GM23338 (cell line): ENCODE measurements around the gene TGFBR1. TPM values are rescaled to one million over a fixed set of nuclear protein-coding genes. Genes with fewer than 3 reads are reported as not detected.

Source experiments
- ATAC-seq: fragments of 200-7000 bp; cut with Tn5 transposase; 3 replicates; pipeline ENCODE4 v1.9.1; 2020
- DNase-seq: peaks from one replicate; pipeline ENCODE4 v3.0.0-alpha.2; 2015; ENCODE audit warnings: low spot score
- H2AFZ ChIP-seq: fragments of 200-600 bp; sonication (generic); 2 replicates; pipeline ENCODE4 v1.8.0; 2016; ENCODE audit warnings: antibody characterized with exemption, mild to moderate bottlenecking, moderate library complexity
- H3F3A ChIP-seq: fragments of 200-600 bp; sonication (generic); replicated peaks from 2 replicates; pipeline ENCODE4 v1.8.0; 2017; ENCODE audit warnings: antibody characterized with exemption, mixed run types, low read depth
- H3K27ac ChIP-seq: fragments of 200-600 bp; sonication (generic); 2 replicates; pipeline ENCODE4 v1.6.1; 2016; ENCODE audit warnings: low read depth
- H3K27me3 ChIP-seq: fragments of 200-600 bp; sonication (generic); 2 replicates; pipeline ENCODE4 v1.8.0; 2016; ENCODE audit warnings: mild to moderate bottlenecking, mixed run types, moderate library complexity; ENCODE audit not compliant: insufficient read depth
- H3K36me3 ChIP-seq: fragments of 200-600 bp; sonication (generic); 2 replicates; pipeline ENCODE4 v1.8.0; 2016; ENCODE audit warnings: mild to moderate bottlenecking; ENCODE audit not compliant: insufficient read depth
- H3K4me1 ChIP-seq: fragments of 200-600 bp; sonication (generic); 2 replicates; pipeline ENCODE4 v1.8.0; 2016; ENCODE audit warnings: mild to moderate bottlenecking, moderate library complexity; ENCODE audit not compliant: insufficient read depth
- H3K4me2 ChIP-seq: fragments of 200-600 bp; sonication (generic); 2 replicates; pipeline ENCODE4 v1.7.1; 2017; ENCODE audit warnings: mixed run types
- H3K4me3 ChIP-seq: fragments of 200-600 bp; sonication (generic); 2 replicates; pipeline ENCODE4 v1.6.1; 2016; ENCODE audit warnings: mixed run types
- H3K79me2 ChIP-seq: fragments of 200-600 bp; sonication (generic); replicated peaks from 2 replicates; pipeline ENCODE4 v1.8.0; 2017; ENCODE audit warnings: mild to moderate bottlenecking; ENCODE audit not compliant: insufficient read depth
- H3K9me2 ChIP-seq: fragments of 200-600 bp; sonication (generic); 2 replicates; pipeline ENCODE4 v1.8.0; 2017; ENCODE audit not compliant: insufficient read depth
- H4K20me1 ChIP-seq: fragments of 200-600 bp; sonication (generic); replicated peaks from 2 replicates; pipeline ENCODE4 v1.8.0; 2017; ENCODE audit warnings: mild to moderate bottlenecking; ENCODE audit not compliant: insufficient read depth
- H3K27ac Mint-ChIP-seq: 2 replicates; pipeline ENCODE4 v1.8.0; 2020; ENCODE audit warnings: inconsistent platforms, mild to moderate bottlenecking, moderate library complexity, mixed read lengths
- H3K27me3 Mint-ChIP-seq: 3 replicates; pipeline ENCODE4 v1.8.0; 2022; ENCODE audit warnings: low read depth, mild to moderate bottlenecking, moderate library complexity, mixed read lengths, inconsistent platforms; ENCODE audit not compliant: insufficient read depth, poor library complexity
- H3K36me3 Mint-ChIP-seq: 3 replicates; pipeline ENCODE4 v1.8.0; 2021; ENCODE audit warnings: low read depth, mild to moderate bottlenecking, inconsistent platforms, moderate library complexity, mixed read lengths
- H3K4me1 Mint-ChIP-seq: 3 replicates; pipeline ENCODE4 v1.8.0; 2020; ENCODE audit warnings: mild to moderate bottlenecking, inconsistent platforms, mixed read lengths
- H3K4me3 Mint-ChIP-seq: 3 replicates; pipeline ENCODE4 v1.8.0; 2021; ENCODE audit warnings: moderate library complexity, mild to moderate bottlenecking, inconsistent platforms, mixed read lengths
- H3K9me3 Mint-ChIP-seq: 3 replicates; pipeline ENCODE4 v1.8.0; 2020; ENCODE audit warnings: moderate library complexity, mild to moderate bottlenecking, inconsistent platforms, mixed read lengths
- JUNB ChIP-seq: IDR thresholded peaks from one replicate; pipeline ENCODE4 v1.6.1; 2016; ENCODE audit warnings: antibody characterized with exemption; ENCODE audit not compliant: unreplicated experiment
- ZNF462 ChIP-seq: fragments of 250-450 bp; sonication (Bioruptor Pico); IDR thresholded peaks from 2 replicates; pipeline ENCODE4 v1.5.0; 2020; ENCODE audit warnings: mild to moderate bottlenecking, moderate library complexity
- polyA plus RNA-seq: library from polyadenylated mRNA; unstranded; fragments of >200 nt; fragmentation: Nextera tagmentation; extraction: Ambion mirVana; gene quantifications from 2 replicates; pipeline ENCODE4 v1.2.1, GENCODE V29; 2016
- total RNA-seq: library from RNA; depleted of rRNA; stranded (reverse); fragments of >200 nt; shearing (Covaris generic); gene quantifications from 2 replicates; pipeline ENCODE4 v1.2.3, GENCODE V29; 2014

The TGFBR1 gene
- total and polyA plus RNA-seq, 2 experiments from 2014 or later: 9.3 to 40.2 TPM

DNA sequence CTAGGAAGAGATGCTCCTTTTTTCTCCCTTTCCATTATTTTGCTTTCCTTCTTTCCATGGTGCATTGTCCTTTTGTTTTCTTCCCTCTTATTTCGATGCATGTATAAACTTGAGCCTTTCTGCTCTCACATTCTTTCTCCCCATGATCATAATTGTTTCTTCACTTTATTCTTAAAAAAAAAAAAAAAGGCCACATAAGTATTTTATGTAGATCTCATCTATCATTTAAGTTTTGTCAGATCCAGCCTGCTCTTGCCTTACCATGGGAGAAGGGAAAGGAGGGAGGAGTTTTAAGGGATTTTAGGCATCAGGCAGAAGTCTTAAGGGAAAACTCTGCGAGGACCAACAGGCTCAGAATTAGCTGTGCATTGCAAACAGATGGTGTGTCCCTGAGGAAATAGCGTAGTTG lies 11.1 kb downstream of the TGFBR1 start:
- Mint-ChIP-seq H3K27me3 (no peaks in the 10 kb centered on the region), H3K4me3 (no peak overlapping the region), H3K4me1 (peaks cover 63% of the 10 kb centered on the region), H3K27ac (no peak overlapping the region), H3K36me3 (no peaks in the 10 kb centered on the region), H3K9me3 (no peaks in the 10 kb centered on the region; the same call in 2 of the 3 replicates)
- H3K4me3 ChIP-seq: no peak overlapping the region
- H3K27ac ChIP-seq: no peak overlapping the region
- peaks cover 43% of the 10 kb centered on the region for H4K20me1 ChIP-seq
- H3F3A ChIP-seq: no peaks in the 10 kb centered on the region
- no peaks in the 10 kb centered on the region for H3K27me3 ChIP-seq
- peak overlapping the region; percentile 21; the same call in 1 of the 2 replicates for H3K4me2 ChIP-seq
- H3K9me2 ChIP-seq: no peaks in the 10 kb centered on the region
- no peaks in the 10 kb centered on the region for H3K36me3 ChIP-seq
- DNase-seq: peak; percentile 33
- no peak for TF ChIP-seq JUNB
- ATAC-seq: peak; percentile 61
- peaks cover 100% of the 10 kb centered on the region for H3K79me2 ChIP-seq
- no peak overlapping the region for H2AFZ ChIP-seq
- H3K4me1 ChIP-seq: peaks cover 58% of the 10 kb centered on the region

GRCh38 chr9:99118782-99119466 lies 14.0 kb downstream of the TGFBR1 start:
- H3K36me3 ChIP-seq: no peaks in the 10 kb centered on the region
- DNase-seq: no peak
- Mint-ChIP-seq H3K27me3 (no peaks in the 10 kb centered on the region), H3K36me3 (no peaks in the 10 kb centered on the region), H3K4me3 (no peak overlapping the region), H3K4me1 (peaks cover 53% of the 10 kb centered on the region), H3K27ac (peak overlapping the region; percentile 41), H3K9me3 (no peaks in the 10 kb centered on the region)
- no peaks in the 10 kb centered on the region for H3K9me2 ChIP-seq
- no peaks in the 10 kb centered on the region for H3F3A ChIP-seq
- H3K4me2 ChIP-seq: no peak overlapping the region
- H3K27me3 ChIP-seq: no peaks in the 10 kb centered on the region
- no peak overlapping the region for H3K27ac ChIP-seq
- peaks cover 34% of the 10 kb centered on the region for H3K4me1 ChIP-seq
- H3K4me3 ChIP-seq: no peak overlapping the region
- H4K20me1 ChIP-seq: peaks cover 36% of the 10 kb centered on the region
- no peak for TF ChIP-seq ZNF462 (CRISPR knock-in tag)
- no peak for ATAC-seq
- H3K79me2 ChIP-seq: peaks cover 100% of the 10 kb centered on the region
- no peak overlapping the region for H2AFZ ChIP-seq
